IPS-20b (cell line): ENCODE data around the gene EXOSC10.
"Not testable (repeated sequence)": the region's sequence is repeated elsewhere in the genome, so short reads cannot be mapped to it uniquely, and the experiment has no call there.

Experiments
- H3K27ac ChIP-seq: one replicate; pipeline ENCODE4 v1.5.1; 2013; ENCODE audit warnings: low read length
- H3K27me3 ChIP-seq: 2 replicates; pipeline ENCODE4 v1.6.1; 2013; ENCODE audit warnings: mild to moderate bottlenecking, low read length, inconsistent platforms; ENCODE audit not compliant: insufficient read depth
- H3K36me3 ChIP-seq: 2 replicates; pipeline ENCODE4 v1.6.1; 2013; ENCODE audit warnings: low read depth, mild to moderate bottlenecking, inconsistent platforms, low read length, moderate library complexity; ENCODE audit not compliant: insufficient read depth
- H3K4me1 ChIP-seq: 2 replicates; pipeline ENCODE4 v1.6.1; 2013; ENCODE audit warnings: mild to moderate bottlenecking, control low read depth, inconsistent platforms, low read length, moderate library complexity; ENCODE audit not compliant: insufficient read depth
- H3K4me3 ChIP-seq: 2 replicates; pipeline ENCODE4 v1.5.1; 2013; ENCODE audit warnings: mild to moderate bottlenecking, low read length, inconsistent platforms
- H3K9ac ChIP-seq: 2 replicates; pipeline ENCODE4 v1.6.1; 2013; ENCODE audit warnings: low read depth, mild to moderate bottlenecking, inconsistent platforms, low read length, moderate library complexity
- H3K9me3 ChIP-seq: 2 replicates; pipeline ENCODE4 v1.6.1; 2013; ENCODE audit warnings: mild to moderate bottlenecking, low read depth, low read length, inconsistent platforms; ENCODE audit not compliant: insufficient read depth

Gene EXOSC10

GRCh38 chr1:11019971-11020370 is 79.7 kb downstream of the EXOSC10 start:
- Histone ChIP-seq H3K4me1 (no peaks in the 10 kb centered on the region), H3K27me3 (no peaks in the 10 kb centered on the region), H3K9ac (no peak overlapping the region), H3K27ac (no peak overlapping the region), H3K4me3 (no peak overlapping the region), H3K36me3 (peaks cover 99% of the 10 kb centered on the region), H3K9me3 (no peaks in the 10 kb centered on the region; the same call in 1 of the 2 replicates)

GRCh38 chr1:11019358-11019757 is 80.3 kb downstream of the EXOSC10 start:
- not testable (repeated sequence) for H3K4me3 ChIP-seq, H3K9ac ChIP-seq
- peaks cover 99% of the 10 kb centered on the region for H3K36me3 ChIP-seq

More at GRCh38 chr1:11019358-11019757, 80.3 kb downstream of the EXOSC10 start:
- H3K4me1 ChIP-seq, H3K27me3 ChIP-seq, H3K9me3 ChIP-seq, H3K27ac ChIP-seq: not testable (repeated sequence)
